Astrocyte (in vitro differentiated cells and primary cell): ENCODE data around the gene LRRC28. TPM values are rescaled to one million over a fixed set of nuclear protein-coding genes. Genes with fewer than 3 reads are reported as not detected.
A peak's percentile ranks its signal among the peaks of the same experiment; 100 is the strongest.

Source experiments
- DNase-seq: peaks from one replicate; pipeline ENCODE4 v3.0.0-alpha.2; 2010; ENCODE audit warnings: low read depth
- FAIRE-seq: peaks from 2 replicates; lab custom pipeline; 2011; peaks lifted over from hg19 to GRCh38; lab: Jason Lieb, UNC
- H2AFZ ChIP-seq: 2 replicates; pipeline ENCODE4 v1.6.0; 2012; ENCODE audit warnings: low read depth, low read length, inconsistent platforms
- H3K27ac ChIP-seq: 2 replicates; pipeline ENCODE4 v1.5.1; 2011; ENCODE audit warnings: low read depth, low read length, inconsistent platforms
- H3K27me3 ChIP-seq: 2 replicates; pipeline ENCODE4 v1.6.0; 2011; ENCODE audit warnings: low read length, inconsistent platforms; ENCODE audit not compliant: insufficient read depth
- H3K36me3 ChIP-seq: 2 replicates; pipeline ENCODE4 v1.5.1; 2011; ENCODE audit warnings: low read length, inconsistent platforms; ENCODE audit not compliant: insufficient read depth
- H3K4me1 ChIP-seq: 2 replicates; pipeline ENCODE4 v1.5.1; 2011; ENCODE audit warnings: low read length, inconsistent platforms; ENCODE audit not compliant: insufficient read depth
- H3K4me2 ChIP-seq: 2 replicates; pipeline ENCODE4 v1.6.0; 2012; ENCODE audit warnings: low read length, inconsistent platforms
- H3K4me3 ChIP-seq: 2 replicates; pipeline ENCODE4 v1.5.1; 2011; ENCODE audit warnings: low read depth, mild to moderate bottlenecking, low read length, inconsistent platforms; ENCODE audit not compliant: insufficient read depth
- H3K79me2 ChIP-seq: 2 replicates; pipeline ENCODE4 v1.6.0; 2012; ENCODE audit warnings: mild to moderate bottlenecking, low read length, inconsistent platforms; ENCODE audit not compliant: insufficient read depth
- H3K9ac ChIP-seq: 2 replicates; pipeline ENCODE4 v1.6.0; 2012; ENCODE audit warnings: mild to moderate bottlenecking, low read length, inconsistent platforms
- H3K9me3 ChIP-seq: 2 replicates; pipeline ENCODE4 v1.5.1; 2012; ENCODE audit warnings: low read depth, mild to moderate bottlenecking, low read length, inconsistent platforms; ENCODE audit not compliant: insufficient read depth
- H4K20me1 ChIP-seq: 2 replicates; pipeline ENCODE4 v1.6.0; 2012; ENCODE audit warnings: low read length, inconsistent platforms; ENCODE audit not compliant: insufficient read depth
- H3K27ac Mint-ChIP-seq: one replicate; pipeline ENCODE4 v1.8.0; 2021; ENCODE audit warnings: mild to moderate bottlenecking, mixed read lengths; ENCODE audit not compliant: unreplicated experiment
- H3K27me3 Mint-ChIP-seq: one replicate; pipeline ENCODE4 v1.8.0; 2021; ENCODE audit warnings: low read depth, mixed read lengths; ENCODE audit not compliant: unreplicated experiment
- H3K36me3 Mint-ChIP-seq: one replicate; pipeline ENCODE4 v1.8.0; 2021; ENCODE audit warnings: low read depth, mixed read lengths; ENCODE audit not compliant: unreplicated experiment
- H3K4me1 Mint-ChIP-seq: one replicate; pipeline ENCODE4 v1.8.0; 2021; ENCODE audit warnings: low read depth, mixed read lengths; ENCODE audit not compliant: unreplicated experiment
- H3K4me3 Mint-ChIP-seq: one replicate; pipeline ENCODE4 v1.8.0; 2021; ENCODE audit warnings: mild to moderate bottlenecking, moderate library complexity, mixed read lengths; ENCODE audit not compliant: unreplicated experiment
- H3K9me3 Mint-ChIP-seq: one replicate; pipeline ENCODE4 v1.8.0; 2021; ENCODE audit warnings: mild to moderate bottlenecking, mixed read lengths; ENCODE audit not compliant: unreplicated experiment
- CTCF ChIP-seq: IDR thresholded peaks from 2 replicates; pipeline ENCODE4 v1.5.1; 2011; ENCODE audit warnings: low read depth, mild to moderate bottlenecking, inconsistent platforms, low read length, moderate library complexity; ENCODE audit not compliant: insufficient read depth
- EZH2 ChIP-seq: IDR thresholded peaks from 2 replicates; pipeline ENCODE4 v1.6.1; 2012; ENCODE audit warnings: mild to moderate bottlenecking, low read length, inconsistent platforms; ENCODE audit not compliant: insufficient read depth
- total RNA-seq: library from RNA; stranded (reverse); gene quantifications from 2 replicates; pipeline ENCODE4 v1.2.1, GENCODE V29; 2021

The LRRC28 gene
- total RNA-seq, 1 donor from 2014 or later: 28.1 TPM

GRCh38 chr15:99257107-99257750, 5.9 kb downstream of the LRRC28 start:
- no peak overlapping the region for H3K4me3 ChIP-seq
- H3K4me1 ChIP-seq: peaks cover 10% of the 10 kb centered on the region
- FAIRE-seq (no peak), DNase-seq (no peak)
- no peak overlapping the region for H3K27ac ChIP-seq
- no peak overlapping the region for H3K4me3 Mint-ChIP-seq
- H3K36me3 ChIP-seq: no peaks in the 10 kb centered on the region
- H3K9me3 Mint-ChIP-seq: no peaks in the 10 kb centered on the region
- H4K20me1 ChIP-seq: no peaks in the 10 kb centered on the region
- H3K9ac ChIP-seq: no peak overlapping the region
- peaks cover 21% of the 10 kb centered on the region for H3K4me1 Mint-ChIP-seq
- no peaks in the 10 kb centered on the region for H3K79me2 ChIP-seq
- no peaks in the 10 kb centered on the region for H3K27me3 Mint-ChIP-seq
- H2AFZ ChIP-seq: no peak overlapping the region
- TF ChIP-seq CTCF (no peak), EZH2 (no peak)
- peaks cover 10% of the 10 kb centered on the region for H3K36me3 Mint-ChIP-seq
- H3K9me3 ChIP-seq: no peaks in the 10 kb centered on the region
- no peak overlapping the region for H3K27ac Mint-ChIP-seq
- H3K4me2 ChIP-seq: no peak overlapping the region
- H3K27me3 ChIP-seq: no peaks in the 10 kb centered on the region

- FAIRE-seq (no peak), DNase-seq (no peak)
- H3K4me1 Mint-ChIP-seq: peaks cover 19% of the 10 kb centered on the region
- Histone ChIP-seq H3K36me3 (no peaks in the 10 kb centered on the region), H3K9me3 (no peaks in the 10 kb centered on the region), H3K4me1 (no peaks in the 10 kb centered on the region), H3K27me3 (no peaks in the 10 kb centered on the region), H3K4me3 (no peak overlapping the region), H4K20me1 (no peaks in the 10 kb centered on the region), H3K9ac (no peak overlapping the region), H3K27ac (no peak overlapping the region), H2AFZ (no peak overlapping the region), H3K79me2 (no peaks in the 10 kb centered on the region), H3K4me2 (no peak overlapping the region)
- peak overlapping the region; percentile 64 for H3K27ac Mint-ChIP-seq
- peaks cover 10% of the 10 kb centered on the region for H3K36me3 Mint-ChIP-seq
- H3K9me3 Mint-ChIP-seq: peaks cover 4% of the 10 kb centered on the region
- no peaks in the 10 kb centered on the region for H3K27me3 Mint-ChIP-seq
- TF ChIP-seq CTCF (no peak), EZH2 (no peak)
- peak overlapping the region; percentile 6 for H3K4me3 Mint-ChIP-seq
Observed at GRCh38 chr15:99264125-99264524, 12.8 kb downstream of the LRRC28 start.

- Histone ChIP-seq H3K9me3 (no peaks in the 10 kb centered on the region), H3K9ac (no peak overlapping the region), H3K27me3 (no peaks in the 10 kb centered on the region), H2AFZ (no peak overlapping the region), H3K4me3 (no peak overlapping the region), H3K36me3 (no peaks in the 10 kb centered on the region), H3K4me1 (no peaks in the 10 kb centered on the region), H3K79me2 (no peaks in the 10 kb centered on the region), H3K4me2 (no peak overlapping the region), H3K27ac (no peak overlapping the region), H4K20me1 (no peaks in the 10 kb centered on the region)
- H3K27ac Mint-ChIP-seq: no peak overlapping the region
- H3K4me3 Mint-ChIP-seq: no peak overlapping the region
- H3K9me3 Mint-ChIP-seq: peaks cover 4% of the 10 kb centered on the region
- no peak for TF ChIP-seq CTCF
- TF ChIP-seq EZH2: no peak
- DNase-seq (no peak), FAIRE-seq (no peak)
- H3K36me3 Mint-ChIP-seq: peaks cover 10% of the 10 kb centered on the region
- peaks cover 19% of the 10 kb centered on the region for H3K4me1 Mint-ChIP-seq
- no peaks in the 10 kb centered on the region for H3K27me3 Mint-ChIP-seq
Observed at GRCh38 chr15:99265541-99266070, 14.3 kb downstream of the LRRC28 start.
